HG03108 (cell line): ENCODE data around the gene PCDHGB3.
A peak's percentile ranks its signal among the peaks of the same experiment; 100 is the strongest.
"Not testable (repeated sequence)": the region's sequence is repeated elsewhere in the genome, so short reads cannot be mapped to it uniquely, and the experiment has no call there.

Experiments used
- ATAC-seq: cut with Tn5 transposase; IDR thresholded peaks from one replicate; pipeline ENCODE4 v1.9.1; 2021; ENCODE audit warnings: moderate library complexity; ENCODE audit not compliant: unreplicated experiment

PCDHGB3 gene

GRCh38 chr5:141389153-141390042 lies 19.4 kb downstream of the PCDHGB3 start:
- no peak for ATAC-seq

- ATAC-seq, result no peak
Measured at GRCh38 chr5:141392429-141393198, 22.6 kb downstream of the PCDHGB3 start, which contains the start of gene PCDHGA8. PCDHGA8 (plus strand) TSS chr5:141392633; CDS start chr5:141392814, 181 bp downstream.

- no peak for ATAC-seq
Measured at GRCh38 chr5:141393267-141393666, 23.2 kb downstream of the PCDHGB3 start.

- not testable (repeated sequence) for ATAC-seq
Measured at GRCh38 chr5:141394401-141395187, 24.6 kb downstream of the PCDHGB3 start.

- peak; percentile 84 for ATAC-seq
Measured at GRCh38 chr5:141397756-141398551, 27.9 kb downstream of the PCDHGB3 start, which contains the start of gene PCDHGB5. PCDHGB5 (plus strand) TSS chr5:141397947; CDS start chr5:141398128, 181 bp downstream.

GRCh38 chr5:141398608-141399007 lies 28.6 kb downstream of the PCDHGB3 start:
- ATAC-seq, result no peak

GRCh38 chr5:141399555-141400258 lies 29.7 kb downstream of the PCDHGB3 start:
- no peak for ATAC-seq

GRCh38 chr5:141402553-141403243 lies 32.7 kb downstream of the PCDHGB3 start, which contains the start of gene PCDHGA9:
PCDHGA9 (plus strand) TSS chr5:141402778; CDS start chr5:141402953, 175 bp downstream.
- ATAC-seq, result no peak

- no peak for ATAC-seq
Measured at GRCh38 chr5:141403387-141403786, 33.3 kb downstream of the PCDHGB3 start.

GRCh38 chr5:141407790-141408505 lies 37.9 kb downstream of the PCDHGB3 start, which contains the start of gene PCDHGB6:
PCDHGB6 (plus strand) TSS chr5:141408021; CDS start chr5:141408203, 182 bp downstream.
- ATAC-seq, result peak; percentile 59

GRCh38 chr5:141409598-141410306 lies 39.7 kb downstream of the PCDHGB3 start:
- no peak for ATAC-seq

- ATAC-seq, result no peak
Measured at GRCh38 chr5:141411575-141411974, 41.5 kb downstream of the PCDHGB3 start.

GRCh38 chr5:141412854-141413539 lies 43.0 kb downstream of the PCDHGB3 start, which contains the start of gene PCDHGA10:
PCDHGA10 (plus strand) TSS chr5:141412987; CDS start chr5:141413176, 189 bp downstream.
- peak; percentile 56 for ATAC-seq

GRCh38 chr5:141413540-141414069 lies 43.6 kb downstream of the PCDHGB3 start:
- ATAC-seq, result no peak

GRCh38 chr5:141414548-141415274 lies 44.7 kb downstream of the PCDHGB3 start:
- ATAC-seq, result not testable (repeated sequence)

- ATAC-seq, result not testable (repeated sequence)
Measured at GRCh38 chr5:141415275-141415618, 45.2 kb downstream of the PCDHGB3 start.
